GM21825 (cell line): ENCODE measurements around the gene OR51E1.

ENCODE experiments used
- ATAC-seq: cut with Tn5 transposase; IDR thresholded peaks from one replicate; pipeline ENCODE4 v1.9.1; 2021; ENCODE audit warnings: mild to moderate bottlenecking, moderate library complexity; ENCODE audit not compliant: unreplicated experiment

Gene OR51E1

GRCh38 chr11:4704790-4705334 lies 61.1 kb downstream of the OR51E1 start:
- ATAC-seq: no peak
